Frontal cortex (tissue), 4 donors: ENCODE results near the gene RGS3. TPM values are rescaled to one million over a fixed set of nuclear protein-coding genes. Genes with fewer than 3 reads are reported as not detected.
A peak's percentile ranks its signal among the peaks of the same experiment; 100 is the strongest.
"Not testable (repeated sequence)": the region's sequence is repeated elsewhere in the genome, so short reads cannot be mapped to it uniquely, and the experiment has no call there.

ENCODE experiments used
- DNase-seq, 2 donors: peaks; one replicate each; pipeline ENCODE4 v3.0.0; 2012; ENCODE audit warnings: low spot score in 2 of 2
- FAIRE-seq: peaks from 2 replicates; lab custom pipeline; 2012; peaks lifted over from hg19 to GRCh38; lab: Jason Lieb, UNC
- total RNA-seq: library from RNA; depleted of rRNA; stranded (reverse); fragments of >200 nt; gene quantifications from one replicate; pipeline ENCODE4 v1.2.3, GENCODE V29; 2014
- donor health status: control.
- donor health status: control.
- donor health status: control.

The RGS3 gene
- total RNA-seq = 11.4 TPM

- peak in 1 of 2 donors; percentile 53 for DNase-seq
- no peak for FAIRE-seq
Measured at GRCh38 chr9:113463418-113464285, at the start of gene RGS3. Gene RGS3, plus strand, starts transcription at chr9:113463727. Its CDS starts 76 bp downstream, at chr9:113463803.

GRCh38 chr9:113416149-113416721, 47.3 kb upstream of the RGS3 start:
- no peak for DNase-seq
- FAIRE-seq = no peak

GRCh38 chr9:113417370-113417769, 46.2 kb upstream of the RGS3 start:
- FAIRE-seq (no peak), DNase-seq (no peak)

- no peak for DNase-seq
Measured at GRCh38 chr9:113421726-113422125, 41.8 kb upstream of the RGS3 start.

GRCh38 chr9:113425072-113425471, 38.5 kb upstream of the RGS3 start:
- FAIRE-seq = no peak
- DNase-seq = no peak

More at GRCh38 chr9:113421726-113422125, 41.8 kb upstream of the RGS3 start:
- FAIRE-seq = no peak

GRCh38 chr9:113426701-113427100, 36.8 kb upstream of the RGS3 start:
- DNase-seq (no peak), FAIRE-seq (no peak)

GRCh38 chr9:113427629-113428028, 35.9 kb upstream of the RGS3 start:
- FAIRE-seq (no peak), DNase-seq (no peak)

- FAIRE-seq = no peak
Measured at GRCh38 chr9:113428062-113428615, 35.4 kb upstream of the RGS3 start.

GRCh38 chr9:113431191-113431590, 32.3 kb upstream of the RGS3 start:
- FAIRE-seq (no peak), DNase-seq (no peak)

More at GRCh38 chr9:113428062-113428615, 35.4 kb upstream of the RGS3 start:
- DNase-seq = no peak

- no peak for DNase-seq
- FAIRE-seq = no peak
Measured at GRCh38 chr9:113436728-113437515, 26.6 kb upstream of the RGS3 start.

- not testable (repeated sequence) for DNase-seq, FAIRE-seq
Measured at GRCh38 chr9:113437716-113438115, 25.8 kb upstream of the RGS3 start.

GRCh38 chr9:113444736-113445135, 18.8 kb upstream of the RGS3 start:
- FAIRE-seq (no peak), DNase-seq (no peak)

- DNase-seq (peak; percentile 76 to 79), FAIRE-seq (peak; percentile 72)
Measured at GRCh38 chr9:113446323-113446740, 17.2 kb upstream of the RGS3 start.

GRCh38 chr9:113449376-113449775, 14.2 kb upstream of the RGS3 start:
- no peak for DNase-seq
- FAIRE-seq = no peak

GRCh38 chr9:113452113-113452605, 11.4 kb upstream of the RGS3 start:
- no peak for FAIRE-seq
- no peak for DNase-seq

GRCh38 chr9:113454914-113455761, 8.4 kb upstream of the RGS3 start:
- no peak for DNase-seq
- no peak for FAIRE-seq

- no peak for FAIRE-seq
Measured at GRCh38 chr9:113456235-113456634, 7.3 kb upstream of the RGS3 start.

GRCh38 chr9:113461285-113461684, 2.2 kb upstream of the RGS3 start:
- DNase-seq = no peak
- FAIRE-seq = no peak

More at GRCh38 chr9:113456235-113456634, 7.3 kb upstream of the RGS3 start:
- DNase-seq = no peak

- FAIRE-seq (no peak), DNase-seq (no peak)
Measured at GRCh38 chr9:113461943-113462342, 1.6 kb upstream of the RGS3 start.
